GM19395 (cell line): ENCODE measurements around the gene PHTF1.

ENCODE experiments used
- ATAC-seq: cut with Tn5 transposase; IDR thresholded peaks from one replicate; pipeline ENCODE4 v1.9.1; 2021; ENCODE audit warnings: mild to moderate bottlenecking, moderate library complexity; ENCODE audit not compliant: unreplicated experiment

Gene PHTF1

DNA sequence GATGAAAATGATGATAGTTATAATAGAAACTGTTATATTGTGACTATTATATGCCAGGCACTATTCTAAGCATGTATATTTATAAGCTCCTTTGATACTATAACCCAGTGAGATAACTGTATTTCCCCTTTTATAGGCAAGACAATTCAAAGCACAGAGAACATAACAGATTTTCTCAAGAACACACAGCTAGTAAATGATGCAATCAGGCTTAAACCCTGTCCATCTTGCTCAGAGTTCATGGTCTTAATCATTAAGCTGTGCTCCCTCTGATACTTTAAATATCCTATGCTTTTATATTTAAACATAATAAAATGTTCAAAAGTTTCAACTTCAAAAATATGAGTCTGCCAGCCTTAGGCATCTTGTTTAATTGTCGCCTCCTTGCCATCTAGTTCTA lies 88.6 kb downstream of the PHTF1 start:
- ATAC-seq = no peak

DNA sequence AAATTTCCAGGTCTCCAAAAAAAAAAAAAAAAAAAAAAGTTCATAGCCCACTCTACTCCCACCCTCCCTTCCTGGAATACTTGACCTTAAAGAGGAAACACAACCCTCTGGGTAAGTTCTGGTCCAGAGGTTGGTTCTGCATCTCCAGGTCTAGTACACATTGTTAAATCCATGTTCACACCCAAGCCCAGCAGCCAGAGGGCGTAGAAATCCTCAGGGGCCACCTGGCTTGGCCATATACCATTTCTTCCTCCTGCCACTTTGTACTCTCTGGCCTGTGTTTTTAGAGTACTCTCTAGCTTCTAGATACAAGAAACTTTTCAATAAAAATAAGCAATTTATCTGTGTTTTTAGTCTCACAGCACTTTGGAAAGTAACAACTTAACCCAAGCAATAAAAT lies 89.3 kb downstream of the PHTF1 start:
- ATAC-seq = no peak

DNA sequence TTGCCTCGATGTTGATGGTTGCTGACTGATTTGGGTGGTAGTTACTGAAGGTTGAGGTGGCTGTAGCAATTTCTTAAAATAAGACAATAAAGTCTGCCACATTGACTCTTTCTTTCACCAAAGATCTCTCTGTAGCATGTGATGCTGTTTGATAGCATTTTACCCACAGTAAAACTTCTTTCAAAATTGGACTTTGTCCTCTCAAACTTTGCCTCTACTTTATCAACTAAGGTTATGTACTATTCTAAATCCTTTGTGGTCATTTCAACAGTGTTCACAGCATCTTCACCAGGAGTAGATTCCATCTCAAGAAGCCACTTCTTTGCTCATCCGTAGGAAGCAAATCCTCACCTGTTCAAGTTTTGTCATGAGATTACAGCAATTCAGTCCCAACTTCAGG lies 93.2 kb downstream of the PHTF1 start:
- no peak for ATAC-seq

DNA sequence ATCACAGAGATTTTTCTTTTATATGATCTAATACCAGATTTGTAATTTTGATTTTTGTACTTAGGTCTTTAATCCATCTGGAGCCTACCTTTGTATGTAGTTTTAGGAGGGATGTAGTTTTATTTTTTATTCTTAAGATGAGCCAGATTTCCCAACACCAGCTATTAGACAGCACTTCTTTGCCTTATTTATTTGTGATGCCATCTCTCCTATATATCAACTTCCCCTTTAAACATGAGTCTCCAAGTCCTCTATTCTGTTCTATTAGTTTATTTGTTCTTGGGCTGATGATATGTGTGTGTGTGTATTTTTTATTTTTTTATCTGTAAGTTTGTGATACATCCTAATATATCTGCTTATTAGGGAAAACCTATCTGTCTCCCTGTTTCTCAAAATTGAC lies 94.2 kb downstream of the PHTF1 start:
- ATAC-seq = no peak

DNA sequence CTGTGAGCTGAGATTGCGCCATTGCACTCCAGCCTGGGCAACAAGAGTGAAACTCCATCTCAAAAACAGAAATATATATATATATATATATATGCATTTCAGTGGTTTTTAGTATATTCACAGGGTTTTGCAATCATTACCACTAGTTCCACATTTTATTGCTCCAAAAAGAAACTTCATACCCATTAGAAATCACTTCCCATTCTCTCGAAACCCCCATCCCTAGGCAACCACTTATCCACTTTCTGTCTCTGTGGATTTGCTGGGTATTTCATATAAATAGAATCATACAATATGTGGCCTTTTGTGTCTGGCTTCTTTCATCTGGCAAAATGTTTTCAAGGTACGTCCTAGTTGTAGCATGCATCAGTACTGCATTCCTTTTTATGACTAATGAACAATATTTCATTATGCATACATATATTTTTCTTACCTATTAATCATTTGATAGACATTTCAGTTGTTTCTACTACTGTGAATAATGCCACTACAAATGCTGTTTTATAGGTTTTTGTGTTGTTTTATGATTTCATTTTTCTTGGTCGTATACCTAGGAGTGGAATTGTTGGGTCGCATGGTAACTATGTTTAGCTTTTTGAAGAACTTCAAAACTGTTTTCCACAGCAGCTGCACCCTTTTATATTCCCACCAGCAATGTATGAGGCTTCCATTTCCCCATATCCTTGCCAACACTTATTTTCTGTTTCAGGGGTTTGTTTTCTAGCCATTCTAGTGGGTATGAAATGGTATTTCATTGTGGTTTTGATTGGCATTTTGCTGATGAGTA lies 95.9 kb downstream of the PHTF1 start:
- ATAC-seq = no peak

DNA sequence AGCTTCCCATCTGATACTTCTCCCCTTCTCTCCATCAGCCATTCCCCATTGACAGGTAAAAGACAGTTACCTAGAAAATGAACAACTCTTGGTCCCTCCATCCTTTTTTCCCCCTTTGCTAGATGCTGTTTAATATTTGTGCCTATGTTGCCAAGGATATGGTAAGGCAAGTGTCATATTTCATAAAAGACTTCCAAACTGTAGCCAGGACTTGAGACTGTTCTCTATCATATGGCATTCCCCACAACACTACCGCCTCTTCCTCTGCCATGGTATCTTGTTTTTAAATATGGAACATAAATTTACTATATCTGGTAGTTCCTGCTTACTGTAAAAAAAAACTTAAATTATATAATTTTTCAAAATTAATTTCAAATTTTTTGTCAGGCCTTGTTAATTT lies 97.2 kb downstream of the PHTF1 start:
- no peak for ATAC-seq

DNA sequence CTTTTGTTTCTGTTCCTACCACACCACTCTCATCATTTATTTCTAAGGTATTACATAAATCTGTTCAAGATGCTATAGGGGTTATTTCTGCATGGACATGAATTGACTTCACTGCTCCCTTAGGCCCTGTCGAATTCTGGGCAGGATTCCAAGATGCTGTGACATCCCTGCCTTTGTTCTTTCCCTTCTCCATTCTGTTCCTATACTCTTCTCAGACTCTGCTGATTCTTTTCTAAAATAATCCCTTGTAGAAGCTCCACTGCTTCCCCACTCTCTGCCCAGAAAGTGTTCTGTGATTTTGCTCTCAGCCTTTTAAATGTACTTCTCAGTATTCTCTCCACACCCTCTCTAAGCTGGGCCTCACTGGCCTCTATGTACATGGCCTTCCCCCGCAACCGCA lies 99.2 kb downstream of the PHTF1 start:
- ATAC-seq = no peak

DNA sequence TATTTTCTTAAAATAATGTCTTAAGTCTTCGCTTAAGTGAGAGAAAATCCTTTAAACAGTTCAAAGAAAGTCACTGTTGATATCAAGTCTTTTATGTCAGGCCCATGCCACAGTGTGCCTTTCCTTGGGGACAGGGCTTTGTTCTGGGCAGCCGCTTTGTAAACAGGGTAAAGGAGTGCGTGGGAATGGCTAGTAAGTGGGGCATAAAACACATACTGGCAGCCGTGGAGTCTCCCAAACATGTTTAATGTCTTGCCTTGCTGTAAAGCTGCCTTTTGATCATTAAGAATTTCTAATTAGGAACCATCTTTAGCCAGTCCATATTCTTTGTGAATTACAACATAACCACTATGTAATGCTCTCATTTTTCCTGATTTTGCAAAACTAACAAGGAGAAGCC lies 99.7 kb downstream of the PHTF1 start:
- no peak for ATAC-seq

DNA sequence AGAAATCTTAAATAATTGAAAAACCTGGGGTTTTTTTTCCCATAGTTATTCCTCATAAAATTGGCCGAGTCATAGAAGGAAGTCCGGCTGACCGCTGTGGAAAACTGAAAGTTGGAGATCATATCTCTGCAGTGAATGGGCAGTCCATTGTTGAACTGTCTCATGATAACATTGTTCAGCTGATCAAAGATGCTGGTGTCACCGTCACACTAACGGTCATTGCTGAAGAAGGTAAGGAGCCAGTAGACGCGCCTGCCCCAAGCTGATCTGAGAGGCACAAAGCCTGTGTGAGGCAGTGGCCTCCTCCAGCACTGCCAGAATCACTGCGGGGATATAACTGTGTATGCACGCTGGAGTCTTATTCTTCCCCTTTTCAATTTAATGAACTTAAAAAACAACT lies 100.3 kb downstream of the PHTF1 start:
- no peak for ATAC-seq

DNA sequence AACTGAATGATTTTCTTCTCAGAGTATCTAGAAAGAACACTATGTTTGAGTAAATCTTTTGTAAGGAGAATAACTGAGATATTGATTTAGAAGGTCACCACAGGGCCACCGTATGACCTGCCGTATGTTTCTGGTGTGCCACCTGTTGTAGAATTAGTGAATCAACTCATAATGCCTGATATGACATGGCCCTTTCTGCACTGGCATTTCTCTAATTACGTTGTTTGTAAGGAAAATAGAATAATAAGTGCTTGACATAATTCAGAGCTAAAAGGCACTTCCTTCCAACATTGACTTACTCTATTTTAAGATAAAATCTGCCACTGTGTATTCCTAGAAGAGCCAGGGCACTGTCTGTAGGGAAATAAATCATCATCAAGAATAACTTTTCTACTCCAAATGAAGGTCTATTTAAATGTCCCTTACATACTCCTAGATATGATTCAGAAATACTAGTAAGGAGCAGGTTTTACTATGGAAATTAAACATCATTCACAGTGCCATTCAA lies 101.7 kb downstream of the PHTF1 start:
- no peak for ATAC-seq

DNA sequence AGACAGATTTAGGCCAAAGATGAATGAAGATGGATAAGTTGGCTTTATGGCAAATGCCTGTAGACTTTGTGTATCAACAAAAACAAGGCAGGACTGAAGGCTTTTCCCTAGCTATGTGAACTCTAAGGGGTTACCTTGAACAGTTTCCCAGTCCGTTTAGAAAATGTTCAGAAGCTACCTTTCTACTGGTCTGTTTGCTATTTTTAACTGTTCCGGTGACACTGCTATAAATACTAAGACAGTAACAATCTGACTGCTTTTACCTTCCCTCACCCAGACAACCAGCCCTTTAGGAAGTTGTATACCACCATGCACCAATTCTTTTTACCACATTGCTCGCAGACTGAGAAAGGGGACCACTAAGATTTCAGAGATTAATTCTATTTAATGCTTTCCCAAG lies 102.2 kb downstream of the PHTF1 start:
- no peak for ATAC-seq

DNA sequence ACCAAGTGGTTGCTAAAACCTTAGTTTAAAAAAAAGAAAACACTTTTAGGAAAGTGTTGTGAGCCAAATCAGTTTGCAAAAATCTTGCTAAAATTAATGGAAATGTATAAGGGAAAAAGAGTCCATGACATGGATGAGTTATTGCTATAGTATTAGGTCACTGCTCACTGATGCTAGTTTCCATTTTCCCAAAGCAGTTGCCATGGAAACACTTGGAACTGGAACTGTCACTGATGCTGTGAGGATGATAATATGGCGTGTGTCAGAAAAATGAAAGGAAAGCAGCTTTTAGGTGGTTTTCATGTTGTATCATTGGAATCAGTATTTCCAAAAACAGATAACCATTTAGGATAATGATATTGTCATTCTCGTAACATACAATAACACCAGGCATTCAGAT lies 104.4 kb downstream of the PHTF1 start:
- no peak for ATAC-seq

DNA sequence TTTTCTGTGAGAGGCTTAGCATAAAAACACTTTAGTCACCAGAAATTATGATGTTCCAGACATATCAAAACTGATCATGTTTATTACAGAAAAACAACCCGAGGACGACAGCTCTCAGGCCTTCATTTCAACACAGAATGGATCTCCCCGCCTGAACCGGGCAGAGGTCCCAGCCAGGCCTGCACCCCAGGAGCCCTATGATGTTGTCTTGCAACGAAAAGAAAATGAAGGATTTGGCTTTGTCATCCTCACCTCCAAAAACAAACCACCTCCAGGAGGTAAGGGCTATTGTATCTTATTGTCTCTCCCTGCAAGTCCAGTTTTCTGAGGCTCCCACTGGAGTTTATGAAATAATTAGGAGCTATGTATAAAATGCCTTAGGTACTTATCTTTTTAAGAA lies 105.5 kb downstream of the PHTF1 start:
- no peak for ATAC-seq

DNA sequence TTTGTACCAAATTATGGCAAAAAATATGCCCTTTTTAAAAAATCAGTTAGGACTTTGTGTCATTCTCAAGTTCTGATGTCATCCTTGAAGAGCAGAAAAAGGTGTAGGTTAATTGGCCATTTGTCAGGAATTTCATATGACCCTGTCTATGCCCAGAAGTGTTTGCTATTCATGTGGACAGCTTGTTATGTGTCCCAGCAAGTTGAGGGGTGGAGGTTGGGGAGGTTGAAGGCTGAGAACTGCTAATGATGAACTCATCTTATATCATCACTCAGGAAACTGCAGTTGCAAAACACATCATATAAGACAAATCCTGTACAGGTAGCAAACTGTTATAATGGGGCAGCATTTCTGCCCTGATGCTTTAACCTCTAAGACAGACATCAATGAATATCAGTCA lies 106.5 kb downstream of the PHTF1 start:
- no peak for ATAC-seq

DNA sequence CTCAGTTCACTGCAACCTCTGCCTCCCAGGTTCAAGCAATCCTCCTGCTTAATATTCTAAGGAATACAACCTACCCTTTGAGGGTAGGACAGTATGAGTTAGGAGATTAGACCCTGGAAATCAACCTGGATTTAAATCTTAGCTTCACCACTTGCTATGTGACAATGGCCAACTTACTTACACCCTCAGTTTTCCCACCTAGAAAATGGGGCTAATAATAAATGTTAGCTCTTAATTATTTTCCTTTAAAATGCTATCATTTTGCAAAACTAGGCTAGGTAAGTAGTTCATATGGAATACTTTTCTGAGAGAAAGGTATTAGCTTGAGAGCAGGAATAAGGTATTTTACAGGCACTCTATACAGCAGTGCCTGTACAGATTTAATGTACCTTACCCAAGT lies 110.8 kb downstream of the PHTF1 start:
- ATAC-seq = no peak

DNA sequence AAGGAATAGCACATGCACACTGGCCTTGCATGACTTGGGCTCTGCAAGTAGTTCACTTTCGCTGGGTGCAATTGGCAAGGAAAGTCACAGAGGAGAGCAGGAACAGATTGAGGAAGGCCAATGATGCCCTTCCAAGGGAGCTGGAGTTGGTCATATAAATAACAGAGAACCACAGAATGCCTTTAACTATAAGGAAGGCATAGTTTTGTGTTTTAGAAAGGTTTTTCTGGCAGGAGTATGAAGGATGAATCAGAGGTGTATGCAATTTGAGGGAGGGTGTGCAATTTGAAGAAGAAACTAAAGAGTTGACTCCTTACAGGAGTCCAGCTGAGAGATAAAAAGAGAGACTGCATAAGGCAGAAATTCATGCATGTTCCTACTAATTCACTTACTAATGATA lies 112.1 kb downstream of the PHTF1 start:
- ATAC-seq = no peak
